WTC11 (cell line): ENCODE measurements around the gene GPRC5B. TPM values are rescaled to one million over a fixed set of nuclear protein-coding genes. Genes with fewer than 3 reads are reported as not detected.

Source experiments
- ATAC-seq: fragments of 200-7000 bp; cut with Tn5 transposase; 2 replicates; pipeline ENCODE4 v1.10.0; 2021; ENCODE audit warnings: mild to moderate bottlenecking, moderate library complexity
- CTCF ChIA-PET: fragments of 300-600 bp; sonication (Branson Sonifier 250); formaldehyde crosslinking; loops from one replicate; lab custom pipeline; 2021; ENCODE audit warnings: antibody characterized with exemption; lab: Charles Lee
- POLR2A ChIA-PET: fragments of 350-600 bp; sonication (Branson Sonifier 250); formaldehyde crosslinking; loops from one replicate; lab custom pipeline; 2021; ENCODE audit warnings: antibody characterized with exemption; lab: Charles Lee
- DNase-seq: peaks from one replicate; pipeline ENCODE4 v3.0.0; 2021; ENCODE audit warnings: low spot score
- H3K27ac Mint-ChIP-seq: 2 replicates; pipeline ENCODE4 v1.8.0; 2021; ENCODE audit warnings: mixed read lengths
- H3K27me3 Mint-ChIP-seq: 2 replicates; pipeline ENCODE4 v1.8.0; 2021; ENCODE audit warnings: low read depth, mild to moderate bottlenecking, moderate library complexity, mixed read lengths
- H3K36me3 Mint-ChIP-seq: 2 replicates; pipeline ENCODE4 v1.8.0; 2021; ENCODE audit warnings: mixed read lengths
- H3K4me1 Mint-ChIP-seq: 2 replicates; pipeline ENCODE4 v1.8.0; 2022; ENCODE audit warnings: mixed read lengths
- H3K4me3 Mint-ChIP-seq: 2 replicates; pipeline ENCODE4 v1.8.0; 2021; ENCODE audit warnings: mild to moderate bottlenecking, moderate library complexity, mixed read lengths
- H3K9me3 Mint-ChIP-seq: 2 replicates; pipeline ENCODE4 v1.8.0; 2021; ENCODE audit warnings: mixed read lengths
- CBFB ChIP-seq: sonication (generic); formaldehyde crosslinking; IDR thresholded peaks from 2 replicates; pipeline ENCODE4 v1.8.1; 2022; ENCODE audit warnings: mild to moderate bottlenecking, low read depth, missing genetic modification reagents
- FOXJ3 ChIP-seq: sonication (generic); formaldehyde crosslinking; IDR thresholded peaks from 2 replicates; pipeline ENCODE4 v1.9.0; 2021; ENCODE audit warnings: missing genetic modification reagents, mild to moderate bottlenecking, borderline replicate concordance
- GTF2I ChIP-seq: fragments of 250-450 bp; sonication (Bioruptor Pico); conservative IDR thresholded peaks from 2 replicates; pipeline ENCODE4 v1.4.0; 2021; ENCODE audit warnings: mild to moderate bottlenecking
- MYBL2 ChIP-seq: sonication (generic); formaldehyde crosslinking; IDR thresholded peaks from 2 replicates; pipeline ENCODE4 v1.8.1; 2023; ENCODE audit warnings: mild to moderate bottlenecking, moderate library complexity, missing genetic modification reagents
- NFE2L1 ChIP-seq: sonication (generic); formaldehyde crosslinking; IDR thresholded peaks from 2 replicates; pipeline ENCODE4 v1.8.1; 2023; ENCODE audit warnings: missing genetic modification reagents
- NFYB ChIP-seq: sonication (generic); formaldehyde crosslinking; conservative IDR thresholded peaks from 2 replicates; pipeline ENCODE4 v1.8.0; 2022; ENCODE audit warnings: low read depth, missing genetic modification reagents
- NR2C2 ChIP-seq: sonication (generic); formaldehyde crosslinking; IDR thresholded peaks from 2 replicates; pipeline ENCODE4 v1.8.0; 2022; ENCODE audit warnings: mild to moderate bottlenecking, missing genetic modification reagents
- PRRX2 ChIP-seq: fragments of 250-450 bp; sonication (Bioruptor Pico); IDR thresholded peaks from 2 replicates; pipeline ENCODE4 v1.8.0; 2021; ENCODE audit warnings: mild to moderate bottlenecking
- SMAD4 ChIP-seq: sonication (generic); formaldehyde crosslinking; IDR thresholded peaks from 2 replicates; pipeline ENCODE4 v1.8.0; 2022; ENCODE audit warnings: mild to moderate bottlenecking, missing genetic modification reagents
- TCF7 ChIP-seq: sonication (generic); formaldehyde crosslinking; IDR thresholded peaks from 2 replicates; pipeline ENCODE4 v1.8.0; 2022; ENCODE audit warnings: mild to moderate bottlenecking, low read depth, missing genetic modification reagents, moderate library complexity
- TP53 ChIP-seq: sonication (generic); formaldehyde crosslinking; IDR thresholded peaks from 2 replicates; pipeline ENCODE4 v1.8.1; 2023; ENCODE audit warnings: mild to moderate bottlenecking, missing genetic modification reagents
- ZNF121 ChIP-seq: sonication (generic); formaldehyde crosslinking; IDR thresholded peaks from 2 replicates; pipeline ENCODE4 v1.8.0; 2023; ENCODE audit warnings: missing genetic modification reagents
- ZNF219 ChIP-seq: sonication (generic); formaldehyde crosslinking; IDR thresholded peaks from 2 replicates; pipeline ENCODE4 v1.8.0; 2023; ENCODE audit warnings: missing genetic modification reagents, mild to moderate bottlenecking, borderline replicate concordance
- ZNF317 ChIP-seq: sonication (generic); formaldehyde crosslinking; IDR thresholded peaks from 2 replicates; pipeline ENCODE4 v1.8.1; 2023; ENCODE audit warnings: low read depth, mild to moderate bottlenecking, moderate library complexity, missing genetic modification reagents, borderline replicate concordance
- ZNF396 ChIP-seq: fragments of 250-450 bp; sonication (Bioruptor Pico); IDR thresholded peaks from 2 replicates; pipeline ENCODE4 v1.8.0; 2021; ENCODE audit warnings: mild to moderate bottlenecking, moderate library complexity, borderline replicate concordance
- ZNF423 ChIP-seq: fragments of 250-450 bp; sonication (Bioruptor Pico); IDR thresholded peaks from 2 replicates; pipeline ENCODE4 v2.1.2; 2022; ENCODE audit warnings: mild to moderate bottlenecking, moderate library complexity
- total RNA-seq: library from RNA; stranded (reverse); gene quantifications from 3 replicates; pipeline ENCODE4 v1.2.3, GENCODE V29; 2021
- TF ChIP-seq, protein P1 (sequence below): fragments of 250-450 bp; sonication (Bioruptor Pico); IDR thresholded peaks from 2 replicates; pipeline ENCODE4 v2.1.2; 2022; ENCODE audit warnings: mild to moderate bottlenecking, moderate library complexity
- TF ChIP-seq, protein P2 (sequence below): sonication (generic); formaldehyde crosslinking; IDR thresholded peaks from 2 replicates; pipeline ENCODE4 v1.8.0; 2023; ENCODE audit warnings: missing genetic modification reagents, mild to moderate bottlenecking, borderline replicate concordance
- TF ChIP-seq, protein P3 (sequence below): sonication (generic); formaldehyde crosslinking; IDR thresholded peaks from 2 replicates; pipeline ENCODE4 v1.8.1; 2022; ENCODE audit warnings: low read depth, mild to moderate bottlenecking, moderate library complexity, missing genetic modification reagents, borderline replicate concordance
- TF ChIP-seq, protein P4 (sequence below): sonication (generic); formaldehyde crosslinking; IDR thresholded peaks from 2 replicates; pipeline ENCODE4 v1.8.1; 2022; ENCODE audit warnings: missing genetic modification reagents, borderline replicate concordance
- TF ChIP-seq, protein P5 (sequence below): sonication (generic); formaldehyde crosslinking; IDR thresholded peaks from 2 replicates; pipeline ENCODE4 v1.8.0; 2022; ENCODE audit warnings: mild to moderate bottlenecking, missing genetic modification reagents
- TF ChIP-seq, protein P6 (sequence below): sonication (generic); formaldehyde crosslinking; IDR thresholded peaks from 2 replicates; pipeline ENCODE4 v1.8.1; 2023; ENCODE audit warnings: mild to moderate bottlenecking, missing genetic modification reagents, moderate library complexity
- TF ChIP-seq, protein P7 (sequence below): sonication (generic); formaldehyde crosslinking; IDR thresholded peaks from 2 replicates; pipeline ENCODE4 v1.8.1; 2023; ENCODE audit warnings: mild to moderate bottlenecking, missing genetic modification reagents

The GPRC5B gene
- total RNA-seq, 1 experiment from 2014 or later: 104 TPM

DNA sequence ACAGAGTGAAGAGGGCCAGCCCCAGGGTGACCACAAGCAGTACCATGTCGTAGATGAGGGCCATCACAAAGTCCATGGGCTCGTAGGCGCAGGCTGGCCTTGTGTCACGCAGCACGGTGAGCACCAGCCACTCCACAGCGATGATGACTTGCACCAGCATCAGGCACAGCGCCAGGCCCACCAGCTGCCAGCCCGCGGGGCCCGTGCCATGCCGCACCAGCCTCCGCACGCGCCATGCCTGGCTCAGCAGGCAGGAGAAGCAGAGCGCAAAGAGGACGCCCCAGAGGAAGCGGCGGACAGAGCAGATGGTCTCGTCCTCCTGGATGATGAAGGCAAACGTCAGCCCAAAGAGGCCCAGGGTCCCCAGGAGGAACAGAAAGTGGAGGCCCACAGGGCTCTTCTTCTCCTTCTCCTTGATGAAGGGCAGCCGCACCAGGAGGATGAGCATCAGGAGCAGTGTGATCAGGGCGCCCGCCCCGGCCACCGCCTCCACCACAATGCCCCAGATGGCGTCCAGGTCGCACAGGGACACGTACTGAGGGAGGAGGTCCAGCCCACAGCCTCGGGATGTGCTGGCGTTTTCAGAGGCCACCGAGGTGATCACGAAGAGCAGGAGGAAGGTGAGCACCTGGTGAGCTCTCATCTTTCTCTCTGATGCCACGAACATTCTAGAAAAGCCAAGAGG lies 12.3 kb downstream of the GPRC5B start:
- peaks cover 37% of the 10 kb centered on the region for H3K4me1 Mint-ChIP-seq
- CTCF ChIA-PET: interaction anchor here (0.9 kb wide), 1 partner anchor 10 kb away, joined by 3 read pairs; no protein-coding TSS in a partner anchor
- H3K4me3 Mint-ChIP-seq: no peak overlapping the region
- no peaks in the 10 kb centered on the region for H3K27me3 Mint-ChIP-seq
- peaks cover 58% of the 10 kb centered on the region for H3K36me3 Mint-ChIP-seq
- H3K9me3 Mint-ChIP-seq: no peaks in the 10 kb centered on the region
- H3K27ac Mint-ChIP-seq: no peak overlapping the region
- TF ChIP-seq, protein P1, sequence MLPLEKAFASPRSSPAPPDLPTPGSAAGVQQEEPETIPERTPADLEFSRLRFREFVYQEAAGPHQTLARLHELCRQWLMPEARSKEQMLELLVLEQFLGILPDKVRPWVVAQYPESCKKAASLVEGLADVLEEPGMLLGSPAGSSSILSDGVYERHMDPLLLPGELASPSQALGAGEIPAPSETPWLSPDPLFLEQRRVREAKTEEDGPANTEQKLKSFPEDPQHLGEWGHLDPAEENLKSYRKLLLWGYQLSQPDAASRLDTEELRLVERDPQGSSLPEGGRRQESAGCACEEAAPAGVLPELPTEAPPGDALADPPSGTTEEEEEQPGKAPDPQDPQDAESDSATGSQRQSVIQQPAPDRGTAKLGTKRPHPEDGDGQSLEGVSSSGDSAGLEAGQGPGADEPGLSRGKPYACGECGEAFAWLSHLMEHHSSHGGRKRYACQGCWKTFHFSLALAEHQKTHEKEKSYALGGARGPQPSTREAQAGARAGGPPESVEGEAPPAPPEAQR: no peak
- TF ChIP-seq NR2C2 (CRISPR knock-in tag) (no peak), ZNF396 (no peak), MYBL2 (CRISPR knock-in tag) (no peak), NFE2L1 (CRISPR knock-in tag) (no peak), ZNF219 (CRISPR knock-in tag) (no peak), ZNF317 (no peak), FOXJ3 (CRISPR knock-in tag) (no peak), ZNF423 (CRISPR knock-in tag) (no peak), GTF2I (CRISPR knock-in tag) (no peak)
- TF ChIP-seq, protein P2, sequence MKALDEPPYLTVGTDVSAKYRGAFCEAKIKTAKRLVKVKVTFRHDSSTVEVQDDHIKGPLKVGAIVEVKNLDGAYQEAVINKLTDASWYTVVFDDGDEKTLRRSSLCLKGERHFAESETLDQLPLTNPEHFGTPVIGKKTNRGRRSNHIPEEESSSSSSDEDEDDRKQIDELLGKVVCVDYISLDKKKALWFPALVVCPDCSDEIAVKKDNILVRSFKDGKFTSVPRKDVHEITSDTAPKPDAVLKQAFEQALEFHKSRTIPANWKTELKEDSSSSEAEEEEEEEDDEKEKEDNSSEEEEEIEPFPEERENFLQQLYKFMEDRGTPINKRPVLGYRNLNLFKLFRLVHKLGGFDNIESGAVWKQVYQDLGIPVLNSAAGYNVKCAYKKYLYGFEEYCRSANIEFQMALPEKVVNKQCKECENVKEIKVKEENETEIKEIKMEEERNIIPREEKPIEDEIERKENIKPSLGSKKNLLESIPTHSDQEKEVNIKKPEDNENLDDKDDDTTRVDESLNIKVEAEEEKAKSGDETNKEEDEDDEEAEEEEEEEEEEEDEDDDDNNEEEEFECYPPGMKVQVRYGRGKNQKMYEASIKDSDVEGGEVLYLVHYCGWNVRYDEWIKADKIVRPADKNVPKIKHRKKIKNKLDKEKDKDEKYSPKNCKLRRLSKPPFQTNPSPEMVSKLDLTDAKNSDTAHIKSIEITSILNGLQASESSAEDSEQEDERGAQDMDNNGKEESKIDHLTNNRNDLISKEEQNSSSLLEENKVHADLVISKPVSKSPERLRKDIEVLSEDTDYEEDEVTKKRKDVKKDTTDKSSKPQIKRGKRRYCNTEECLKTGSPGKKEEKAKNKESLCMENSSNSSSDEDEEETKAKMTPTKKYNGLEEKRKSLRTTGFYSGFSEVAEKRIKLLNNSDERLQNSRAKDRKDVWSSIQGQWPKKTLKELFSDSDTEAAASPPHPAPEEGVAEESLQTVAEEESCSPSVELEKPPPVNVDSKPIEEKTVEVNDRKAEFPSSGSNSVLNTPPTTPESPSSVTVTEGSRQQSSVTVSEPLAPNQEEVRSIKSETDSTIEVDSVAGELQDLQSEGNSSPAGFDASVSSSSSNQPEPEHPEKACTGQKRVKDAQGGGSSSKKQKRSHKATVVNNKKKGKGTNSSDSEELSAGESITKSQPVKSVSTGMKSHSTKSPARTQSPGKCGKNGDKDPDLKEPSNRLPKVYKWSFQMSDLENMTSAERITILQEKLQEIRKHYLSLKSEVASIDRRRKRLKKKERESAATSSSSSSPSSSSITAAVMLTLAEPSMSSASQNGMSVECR: no peak
- TF ChIP-seq, protein P3, sequence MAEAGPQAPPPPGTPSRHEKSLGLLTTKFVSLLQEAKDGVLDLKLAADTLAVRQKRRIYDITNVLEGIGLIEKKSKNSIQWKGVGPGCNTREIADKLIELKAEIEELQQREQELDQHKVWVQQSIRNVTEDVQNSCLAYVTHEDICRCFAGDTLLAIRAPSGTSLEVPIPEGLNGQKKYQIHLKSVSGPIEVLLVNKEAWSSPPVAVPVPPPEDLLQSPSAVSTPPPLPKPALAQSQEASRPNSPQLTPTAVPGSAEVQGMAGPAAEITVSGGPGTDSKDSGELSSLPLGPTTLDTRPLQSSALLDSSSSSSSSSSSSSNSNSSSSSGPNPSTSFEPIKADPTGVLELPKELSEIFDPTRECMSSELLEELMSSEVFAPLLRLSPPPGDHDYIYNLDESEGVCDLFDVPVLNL (CRISPR knock-in tag): no peak
- TF ChIP-seq, protein P4, sequence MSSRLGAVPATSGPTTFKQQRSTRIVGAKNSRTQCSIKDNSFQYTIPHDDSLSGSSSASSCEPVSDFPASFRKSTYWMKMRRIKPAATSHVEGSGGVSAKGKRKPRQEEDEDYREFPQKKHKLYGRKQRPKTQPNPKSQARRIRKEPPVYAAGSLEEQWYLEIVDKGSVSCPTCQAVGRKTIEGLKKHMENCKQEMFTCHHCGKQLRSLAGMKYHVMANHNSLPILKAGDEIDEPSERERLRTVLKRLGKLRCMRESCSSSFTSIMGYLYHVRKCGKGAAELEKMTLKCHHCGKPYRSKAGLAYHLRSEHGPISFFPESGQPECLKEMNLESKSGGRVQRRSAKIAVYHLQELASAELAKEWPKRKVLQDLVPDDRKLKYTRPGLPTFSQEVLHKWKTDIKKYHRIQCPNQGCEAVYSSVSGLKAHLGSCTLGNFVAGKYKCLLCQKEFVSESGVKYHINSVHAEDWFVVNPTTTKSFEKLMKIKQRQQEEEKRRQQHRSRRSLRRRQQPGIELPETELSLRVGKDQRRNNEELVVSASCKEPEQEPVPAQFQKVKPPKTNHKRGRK: no peak
- TF ChIP-seq, all 79 proteins: peak for 0
- POLR2A ChIA-PET: no interaction called here
- no peak for ATAC-seq
- no peak for DNase-seq

DNA sequence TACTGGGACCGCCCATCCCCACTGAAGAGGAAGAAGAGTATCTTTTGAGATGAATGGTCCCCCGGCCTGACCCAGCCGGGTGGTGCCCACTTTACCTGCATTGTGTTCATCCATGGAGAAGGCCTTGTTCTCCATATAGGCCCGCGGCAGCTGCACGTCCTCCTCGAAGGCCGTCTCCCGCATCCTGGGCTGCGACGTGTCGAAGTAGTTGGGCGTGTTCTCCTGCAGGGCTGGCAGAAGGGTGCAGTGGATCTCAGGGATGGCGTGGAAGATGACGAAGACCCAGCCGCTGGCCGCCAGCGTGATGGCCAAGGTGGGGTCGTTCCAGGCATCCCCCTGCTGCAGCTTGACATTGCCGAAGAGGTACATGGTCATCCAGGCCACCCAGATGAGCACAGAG lies 12.9 kb downstream of the GPRC5B start:
- ATAC-seq: no peak
- Mint-ChIP-seq H3K27ac (no peak overlapping the region; the same call in none of the 2 replicates), H3K9me3 (no peaks in the 10 kb centered on the region), H3K4me3 (no peak overlapping the region), H3K27me3 (no peaks in the 10 kb centered on the region), H3K4me1 (peaks cover 36% of the 10 kb centered on the region), H3K36me3 (peaks cover 58% of the 10 kb centered on the region)
- ChIA-PET POLR2A (no interaction called here), CTCF (no interaction called here)
- TF ChIP-seq ZNF121 (CRISPR knock-in tag) (no peak), TCF7 (no peak), NR2C2 (CRISPR knock-in tag) (no peak), PRRX2 (CRISPR knock-in tag) (no peak), ZNF317 (no peak), NFYB (CRISPR knock-in tag) (no peak), SMAD4 (no peak), CBFB (CRISPR knock-in tag) (no peak), TP53 (no peak), ZNF423 (CRISPR knock-in tag) (no peak), NFE2L1 (CRISPR knock-in tag) (no peak)
- TF ChIP-seq, protein P5, sequence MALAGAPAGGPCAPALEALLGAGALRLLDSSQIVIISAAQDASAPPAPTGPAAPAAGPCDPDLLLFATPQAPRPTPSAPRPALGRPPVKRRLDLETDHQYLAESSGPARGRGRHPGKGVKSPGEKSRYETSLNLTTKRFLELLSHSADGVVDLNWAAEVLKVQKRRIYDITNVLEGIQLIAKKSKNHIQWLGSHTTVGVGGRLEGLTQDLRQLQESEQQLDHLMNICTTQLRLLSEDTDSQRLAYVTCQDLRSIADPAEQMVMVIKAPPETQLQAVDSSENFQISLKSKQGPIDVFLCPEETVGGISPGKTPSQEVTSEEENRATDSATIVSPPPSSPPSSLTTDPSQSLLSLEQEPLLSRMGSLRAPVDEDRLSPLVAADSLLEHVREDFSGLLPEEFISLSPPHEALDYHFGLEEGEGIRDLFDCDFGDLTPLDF: no peak
- TF ChIP-seq, protein P6, sequence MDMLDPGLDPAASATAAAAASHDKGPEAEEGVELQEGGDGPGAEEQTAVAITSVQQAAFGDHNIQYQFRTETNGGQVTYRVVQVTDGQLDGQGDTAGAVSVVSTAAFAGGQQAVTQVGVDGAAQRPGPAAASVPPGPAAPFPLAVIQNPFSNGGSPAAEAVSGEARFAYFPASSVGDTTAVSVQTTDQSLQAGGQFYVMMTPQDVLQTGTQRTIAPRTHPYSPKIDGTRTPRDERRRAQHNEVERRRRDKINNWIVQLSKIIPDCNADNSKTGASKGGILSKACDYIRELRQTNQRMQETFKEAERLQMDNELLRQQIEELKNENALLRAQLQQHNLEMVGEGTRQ (CRISPR knock-in tag): no peak
- TF ChIP-seq, protein P7, sequence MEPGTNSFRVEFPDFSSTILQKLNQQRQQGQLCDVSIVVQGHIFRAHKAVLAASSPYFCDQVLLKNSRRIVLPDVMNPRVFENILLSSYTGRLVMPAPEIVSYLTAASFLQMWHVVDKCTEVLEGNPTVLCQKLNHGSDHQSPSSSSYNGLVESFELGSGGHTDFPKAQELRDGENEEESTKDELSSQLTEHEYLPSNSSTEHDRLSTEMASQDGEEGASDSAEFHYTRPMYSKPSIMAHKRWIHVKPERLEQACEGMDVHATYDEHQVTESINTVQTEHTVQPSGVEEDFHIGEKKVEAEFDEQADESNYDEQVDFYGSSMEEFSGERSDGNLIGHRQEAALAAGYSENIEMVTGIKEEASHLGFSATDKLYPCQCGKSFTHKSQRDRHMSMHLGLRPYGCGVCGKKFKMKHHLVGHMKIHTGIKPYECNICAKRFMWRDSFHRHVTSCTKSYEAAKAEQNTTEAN: no peak
- no peak for DNase-seq
